ENCODE measurements around the gene VWDE. TPM values are rescaled to one million over a fixed set of nuclear protein-coding genes. Genes with fewer than 3 reads are reported as not detected.
"Not testable (repeated sequence)": the region's sequence is repeated elsewhere in the genome, so short reads cannot be mapped to it uniquely, and the experiment has no call there.

VWDE gene
- total RNA-seq, 1 donor from 2014 or later = 12.4 TPM

GRCh38 chr7:12402365-12402725 is 1.3 kb downstream of the VWDE start:
- TF ChIP-seq CTCF (IDR thresholded peaks at IDR 0.05; ENCODE audit: partially characterized antibody, unreplicated experiment) = no peak
- H3K4me1 Mint-ChIP-seq (ENCODE audit: low read depth, unreplicated experiment) = no peaks in the 10 kb centered on the region
- DNase-seq = no peak
- no peaks in the 10 kb centered on the region for H3K27me3 Mint-ChIP-seq (ENCODE audit: unreplicated experiment)
- H3K27ac Mint-ChIP-seq (ENCODE audit: unreplicated experiment) = no peak overlapping the region
- peaks cover 8% of the 10 kb centered on the region for H3K9me3 Mint-ChIP-seq (ENCODE audit: unreplicated experiment)
- H3K36me3 Mint-ChIP-seq (ENCODE audit: unreplicated experiment) = peaks cover 14% of the 10 kb centered on the region
- H3K4me3 Mint-ChIP-seq (ENCODE audit: unreplicated experiment) = peak overlapping the region; percentile 48

- Mint-ChIP-seq H3K27ac (ENCODE audit: unreplicated experiment) (no peak overlapping the region), H3K9me3 (ENCODE audit: unreplicated experiment) (peaks cover 8% of the 10 kb centered on the region), H3K36me3 (ENCODE audit: unreplicated experiment) (peaks cover 14% of the 10 kb centered on the region), H3K4me1 (ENCODE audit: low read depth, unreplicated experiment) (no peaks in the 10 kb centered on the region), H3K4me3 (ENCODE audit: unreplicated experiment) (peak overlapping the region; percentile 81), H3K27me3 (ENCODE audit: unreplicated experiment) (no peaks in the 10 kb centered on the region)
- no peak for DNase-seq
- TF ChIP-seq CTCF (IDR thresholded peaks at IDR 0.05; ENCODE audit: partially characterized antibody, unreplicated experiment) = no peak
These were observed 1.9 kb downstream of the VWDE start for GRCh38 chr7:12401538-12402364.

GRCh38 chr7:12398186-12398585 is 5.5 kb downstream of the VWDE start:
- TF ChIP-seq CTCF (IDR thresholded peaks at IDR 0.05; ENCODE audit: partially characterized antibody, unreplicated experiment) = no peak
- peaks cover 4% of the 10 kb centered on the region for H3K4me1 Mint-ChIP-seq (ENCODE audit: low read depth, unreplicated experiment)
- no peak overlapping the region for H3K4me3 Mint-ChIP-seq (ENCODE audit: unreplicated experiment)

GRCh38 chr7:12397671-12398070 is 6.0 kb downstream of the VWDE start:
- Mint-ChIP-seq H3K27me3 (ENCODE audit: unreplicated experiment) (no peaks in the 10 kb centered on the region), H3K27ac (ENCODE audit: unreplicated experiment) (no peak overlapping the region), H3K36me3 (ENCODE audit: unreplicated experiment) (peaks cover 14% of the 10 kb centered on the region), H3K4me3 (ENCODE audit: unreplicated experiment) (no peak overlapping the region), H3K4me1 (ENCODE audit: low read depth, unreplicated experiment) (peaks cover 4% of the 10 kb centered on the region), H3K9me3 (ENCODE audit: unreplicated experiment) (peaks cover 2% of the 10 kb centered on the region)
- DNase-seq = no peak
- no peak for TF ChIP-seq CTCF (IDR thresholded peaks at IDR 0.05; ENCODE audit: partially characterized antibody, unreplicated experiment)

More at GRCh38 chr7:12398186-12398585, 5.5 kb downstream of the VWDE start:
- H3K9me3 Mint-ChIP-seq (ENCODE audit: unreplicated experiment) = peaks cover 6% of the 10 kb centered on the region
- no peaks in the 10 kb centered on the region for H3K27me3 Mint-ChIP-seq (ENCODE audit: unreplicated experiment)
- no peak for DNase-seq
- no peak overlapping the region for H3K27ac Mint-ChIP-seq (ENCODE audit: unreplicated experiment)
- H3K36me3 Mint-ChIP-seq (ENCODE audit: unreplicated experiment) = peaks cover 14% of the 10 kb centered on the region

GRCh38 chr7:12396670-12397069 is 7.0 kb downstream of the VWDE start:
- H3K9me3 Mint-ChIP-seq (ENCODE audit: unreplicated experiment); H3K27ac Mint-ChIP-seq (ENCODE audit: unreplicated experiment); DNase-seq; H3K4me1 Mint-ChIP-seq (ENCODE audit: low read depth, unreplicated experiment); H3K4me3 Mint-ChIP-seq (ENCODE audit: unreplicated experiment); H3K27me3 Mint-ChIP-seq (ENCODE audit: unreplicated experiment): not testable (repeated sequence)
- peaks cover 14% of the 10 kb centered on the region for H3K36me3 Mint-ChIP-seq (ENCODE audit: unreplicated experiment)
